LNCAP (cell line): Measurements from ENCODE around the gene CDH11.

Experiments used
- CTCF ChIP-seq: fragments of 450-650 bp; IDR thresholded peaks from 2 replicates; pipeline ENCODE4 v1.5.1; 2017; ENCODE audit warnings: mild to moderate bottlenecking

Gene CDH11

GRCh38 chr16:64957246-64957645 is 164.6 kb downstream of the CDH11 start:
- no peak for TF ChIP-seq CTCF

GRCh38 chr16:64952177-64952576 is 169.7 kb downstream of the CDH11 start:
- no peak for TF ChIP-seq CTCF

- TF ChIP-seq CTCF, result no peak
Observed at GRCh38 chr16:64951193-64951592, 170.7 kb downstream of the CDH11 start.

GRCh38 chr16:64950731-64951130 is 171.1 kb downstream of the CDH11 start:
- no peak for TF ChIP-seq CTCF

GRCh38 chr16:64950262-64950661 is 171.6 kb downstream of the CDH11 start:
- TF ChIP-seq CTCF, result peak; percentile 13; the same call in 1 of the 2 replicates

GRCh38 chr16:64948056-64948455 is 173.8 kb downstream of the CDH11 start:
- no peak for TF ChIP-seq CTCF

GRCh38 chr16:64947651-64948050 is 174.2 kb downstream of the CDH11 start:
- TF ChIP-seq CTCF, result no peak

- TF ChIP-seq CTCF, result no peak
Observed at GRCh38 chr16:64933885-64934284, 188.0 kb downstream of the CDH11 start.
